ENCODE results near the gene PDCD5. TPM values are rescaled to one million over a fixed set of nuclear protein-coding genes. Genes with fewer than 3 reads are reported as not detected.

The PDCD5 gene
- total and polyA plus RNA-seq, 2 of the 4 experiments (the other 2 are of a cell fraction) = 30.6 to 74.1 TPM

- H2BK20ac ChIP-seq (ENCODE audit: low read depth, low read length) = no peak overlapping the region
- no peak overlapping the region for H2AFZ ChIP-seq (replicated peaks; ENCODE audit: low read length, poor library complexity)
- no peak overlapping the region for H3K14ac ChIP-seq (replicated peaks; ENCODE audit: low read depth, low read length)
- in situ Hi-C loops (cut with MboI; ENCODE audit: low sequenced_read_pairs) (no loop called here), intact Hi-C loops (cut with micrococcal nuclease) (no loop called here), dilution Hi-C loops (cut with HindIII; ENCODE audit: low sequenced_read_pairs, unreplicated experiment) (no loop called here)
- H3K18ac ChIP-seq (ENCODE audit: low read depth, low read length) = no peak overlapping the region
- no peak overlapping the region for H2BK120ac ChIP-seq (ENCODE audit: low read depth, low read length)
- H2BK5ac ChIP-seq (ENCODE audit: low read depth, low read length, poor library complexity, severe bottlenecking) = no peak overlapping the region
- H3K9me1 ChIP-seq (ENCODE audit: insufficient read depth, low read length) = no peaks in the 10 kb centered on the region
- H3K9me3 ChIP-seq (ENCODE audit: control insufficient read depth, insufficient read depth, low read length) = no peaks in the 10 kb centered on the region
- H4K91ac ChIP-seq (ENCODE audit: insufficient read depth, low read depth, low read length) = no peak overlapping the region
- ChIA-PET CTCF (no interaction called here), POLR2A (ENCODE audit: unreplicated experiment) (no interaction called here)
- no peaks in the 10 kb centered on the region; the same call in 1 of the 2 replicates for H3K27me3 ChIP-seq (ENCODE audit: control insufficient read depth, insufficient read depth, low read length)
- no peak overlapping the region for H3K56ac ChIP-seq (ENCODE audit: extremely low read depth, insufficient read depth, low read length)
- no peak overlapping the region for H3K23ac ChIP-seq (ENCODE audit: low read depth, low read length)
- no peaks in the 10 kb centered on the region for H3K4me1 ChIP-seq (ENCODE audit: control insufficient read depth, insufficient read depth, low read length)
- H2AK5ac ChIP-seq (ENCODE audit: low read depth, low read length) = no peak overlapping the region
- TF ChIP-seq ELK1 (IDR thresholded peaks at IDR 0.05; ENCODE audit: borderline replicate concordance, low read depth, low read length) (no peak), BHLHE40 (IDR thresholded peaks at IDR 0.05; ENCODE audit: low read depth, low read length) (no peak), MXI1 (IDR thresholded peaks at IDR 0.05; ENCODE audit: borderline replicate concordance, low read depth, low read length) (no peak), MAFK (IDR thresholded peaks at IDR 0.05; ENCODE audit: low read depth, low read length) (no peak), SMC3 (IDR thresholded peaks at IDR 0.05; ENCODE audit: low read depth, low read length) (no peak), NFE2L2 (IDR thresholded peaks at IDR 0.05; ENCODE audit: low read depth, low read length) (no peak), FOS (IDR thresholded peaks at IDR 0.05; ENCODE audit: low read depth, low read length) (no peak), RFX5 (IDR thresholded peaks at IDR 0.05; ENCODE audit: low read depth, low read length) (no peak), CHD1 (IDR thresholded peaks at IDR 0.05; ENCODE audit: low read depth, low read length) (no peak), RAD21 (IDR thresholded peaks at IDR 0.05; ENCODE audit: low read length) (no peak), RCOR1 (IDR thresholded peaks at IDR 0.05; ENCODE audit: insufficient replicate concordance, low read length) (no peak), MAZ (IDR thresholded peaks at IDR 0.05; ENCODE audit: borderline replicate concordance, low read depth, low read length) (no peak)
- TF ChIP-seq, protein P1, sequence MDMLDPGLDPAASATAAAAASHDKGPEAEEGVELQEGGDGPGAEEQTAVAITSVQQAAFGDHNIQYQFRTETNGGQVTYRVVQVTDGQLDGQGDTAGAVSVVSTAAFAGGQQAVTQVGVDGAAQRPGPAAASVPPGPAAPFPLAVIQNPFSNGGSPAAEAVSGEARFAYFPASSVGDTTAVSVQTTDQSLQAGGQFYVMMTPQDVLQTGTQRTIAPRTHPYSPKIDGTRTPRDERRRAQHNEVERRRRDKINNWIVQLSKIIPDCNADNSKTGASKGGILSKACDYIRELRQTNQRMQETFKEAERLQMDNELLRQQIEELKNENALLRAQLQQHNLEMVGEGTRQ (IDR thresholded peaks at IDR 0.05; ENCODE audit: low read depth, low read length) = no peak
- TF ChIP-seq, protein P2, sequence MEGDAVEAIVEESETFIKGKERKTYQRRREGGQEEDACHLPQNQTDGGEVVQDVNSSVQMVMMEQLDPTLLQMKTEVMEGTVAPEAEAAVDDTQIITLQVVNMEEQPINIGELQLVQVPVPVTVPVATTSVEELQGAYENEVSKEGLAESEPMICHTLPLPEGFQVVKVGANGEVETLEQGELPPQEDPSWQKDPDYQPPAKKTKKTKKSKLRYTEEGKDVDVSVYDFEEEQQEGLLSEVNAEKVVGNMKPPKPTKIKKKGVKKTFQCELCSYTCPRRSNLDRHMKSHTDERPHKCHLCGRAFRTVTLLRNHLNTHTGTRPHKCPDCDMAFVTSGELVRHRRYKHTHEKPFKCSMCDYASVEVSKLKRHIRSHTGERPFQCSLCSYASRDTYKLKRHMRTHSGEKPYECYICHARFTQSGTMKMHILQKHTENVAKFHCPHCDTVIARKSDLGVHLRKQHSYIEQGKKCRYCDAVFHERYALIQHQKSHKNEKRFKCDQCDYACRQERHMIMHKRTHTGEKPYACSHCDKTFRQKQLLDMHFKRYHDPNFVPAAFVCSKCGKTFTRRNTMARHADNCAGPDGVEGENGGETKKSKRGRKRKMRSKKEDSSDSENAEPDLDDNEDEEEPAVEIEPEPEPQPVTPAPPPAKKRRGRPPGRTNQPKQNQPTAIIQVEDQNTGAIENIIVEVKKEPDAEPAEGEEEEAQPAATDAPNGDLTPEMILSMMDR (conservative IDR thresholded peaks at IDR 0.05; ENCODE audit: low read depth, low read length) = no peak
- no peak overlapping the region for H3K4me2 ChIP-seq (ENCODE audit: low read depth, low read length)
- H3K4me3 ChIP-seq (ENCODE audit: insufficient read depth, low read depth, low read length) = no peak overlapping the region
- DNase-seq = no peak
- BruUV-seq (replicated peaks) = no TSS peak
- WGBS, 2 experiments (ENCODE audit: extremely low coverage in 2 of 2, insufficient read length in 1 of 2) = 77% methylated on average over 3 of the region's 8 CpGs; no CpG with 5 or more reads in 1 of the 2 experiments
- H3K9ac ChIP-seq (ENCODE audit: low read depth, low read length) = no peak overlapping the region
- H4K5ac ChIP-seq (ENCODE audit: low read depth, low read length) = no peak overlapping the region
- no peak for ATAC-seq (ENCODE audit: low read depth)
- no peak overlapping the region for H2AK9ac ChIP-seq (replicated peaks; ENCODE audit: low read depth, low read length, poor library complexity)
- H3K36me3 ChIP-seq (ENCODE audit: control insufficient read depth, insufficient read depth, low read length) = no peaks in the 10 kb centered on the region
- no peak overlapping the region for H3K4ac ChIP-seq (ENCODE audit: low read depth, low read length)
- H4K8ac ChIP-seq (ENCODE audit: low read depth in 2 of 2, low read length in 2 of 2) = no peak overlapping the region
- no peak overlapping the region for H2BK15ac ChIP-seq (ENCODE audit: low read depth, low read length)
- H3K27ac ChIP-seq (ENCODE audit: insufficient read depth, low read length) = no peak overlapping the region
- no peaks in the 10 kb centered on the region for H4K20me1 ChIP-seq (ENCODE audit: insufficient read depth, low read length)
- no peaks in the 10 kb centered on the region for H3K79me1 ChIP-seq (ENCODE audit: low read depth in 1 of 2, low read length in 2 of 2)
Observed at GRCh38 chr19:32542477-32543108, 38.4 kb upstream of the PDCD5 start.
